CD4-positive, alpha-beta T cell treated with Interleukin-21 for 1 hour (primary cell): ENCODE results near the gene NIBAN1.
"Not testable (repeated sequence)": the region's sequence is repeated elsewhere in the genome, so short reads cannot be mapped to it uniquely, and the experiment has no call there.

Experiments used
- DNase-seq: peaks from one replicate; pipeline ENCODE4 v3.0.0-alpha.2; 2020

The NIBAN1 gene

DNA sequence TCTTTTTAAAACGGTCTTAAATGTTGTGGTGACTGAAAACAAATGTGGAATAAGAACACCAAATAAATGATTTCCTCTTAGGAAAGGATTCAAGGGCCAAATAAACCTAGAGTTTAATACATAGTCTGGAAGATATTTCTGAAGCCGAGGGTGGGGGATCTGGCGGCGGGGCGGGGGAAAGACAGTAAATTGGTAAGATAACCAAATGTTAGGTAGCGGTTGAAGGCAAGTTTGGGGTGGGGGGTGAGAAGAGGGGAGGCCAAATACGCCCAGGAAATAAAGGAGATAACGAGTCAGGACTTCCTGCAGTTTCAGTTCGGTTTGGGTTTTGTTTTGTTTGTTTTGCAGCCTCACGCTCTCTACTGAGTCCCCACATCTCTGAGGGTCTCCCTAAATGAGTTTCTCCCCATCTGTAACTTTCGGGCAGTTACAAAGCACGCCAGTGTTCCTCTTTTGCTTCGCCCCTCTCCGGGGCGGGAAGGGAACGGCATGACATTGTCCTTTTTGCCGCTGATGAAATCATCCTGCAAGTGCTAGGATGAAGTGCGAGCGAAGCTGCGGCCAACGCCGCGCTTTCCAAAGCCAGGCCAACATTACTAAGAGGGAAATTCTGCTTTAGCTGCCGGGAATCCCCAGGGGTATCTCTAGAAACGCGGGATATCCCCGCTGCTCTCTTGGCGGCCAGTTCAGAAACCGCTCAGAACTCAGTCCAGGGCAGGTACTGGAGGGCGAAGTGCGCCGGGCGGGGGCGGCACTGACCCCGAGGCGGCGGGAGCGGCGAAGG, 844 bp downstream of the NIBAN1 start:
- peak; percentile 70 for DNase-seq

GRCh38 chr1:184972315-184973055, 1.8 kb downstream of the NIBAN1 start:
- no peak for DNase-seq

- DNase-seq = no peak
Measured at GRCh38 chr1:184971522-184972265, 2.6 kb downstream of the NIBAN1 start.

DNA sequence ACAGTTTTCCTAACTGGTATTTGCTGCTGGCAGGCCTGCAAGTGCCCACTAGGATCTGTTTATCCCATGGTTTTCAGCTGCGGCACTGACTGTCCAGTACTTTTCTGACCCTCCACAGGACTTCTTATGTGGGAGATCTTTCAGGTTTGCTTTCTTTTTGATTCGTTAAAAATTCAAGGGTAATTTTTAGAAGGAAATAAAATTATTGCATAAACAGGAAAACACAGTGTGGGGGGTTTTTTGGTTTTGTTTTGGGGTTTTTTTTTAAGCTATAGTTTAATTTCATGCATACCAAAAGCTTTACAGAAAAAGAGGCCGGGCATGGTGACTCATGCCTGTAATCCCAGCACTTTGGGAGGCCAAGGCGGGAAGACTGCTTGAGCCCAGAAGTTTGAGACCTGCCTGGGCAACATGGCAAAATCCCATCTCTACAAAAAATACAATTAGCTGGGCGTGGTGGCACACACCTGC, 3.6 kb downstream of the NIBAN1 start:
- DNase-seq = no peak

GRCh38 chr1:184966989-184967388, 7.3 kb downstream of the NIBAN1 start:
- DNase-seq = no peak

- DNase-seq = no peak
Measured at GRCh38 chr1:184965944-184966860, 8.1 kb downstream of the NIBAN1 start.

- no peak for DNase-seq
Measured at GRCh38 chr1:184965439-184965838, 8.9 kb downstream of the NIBAN1 start.

DNA sequence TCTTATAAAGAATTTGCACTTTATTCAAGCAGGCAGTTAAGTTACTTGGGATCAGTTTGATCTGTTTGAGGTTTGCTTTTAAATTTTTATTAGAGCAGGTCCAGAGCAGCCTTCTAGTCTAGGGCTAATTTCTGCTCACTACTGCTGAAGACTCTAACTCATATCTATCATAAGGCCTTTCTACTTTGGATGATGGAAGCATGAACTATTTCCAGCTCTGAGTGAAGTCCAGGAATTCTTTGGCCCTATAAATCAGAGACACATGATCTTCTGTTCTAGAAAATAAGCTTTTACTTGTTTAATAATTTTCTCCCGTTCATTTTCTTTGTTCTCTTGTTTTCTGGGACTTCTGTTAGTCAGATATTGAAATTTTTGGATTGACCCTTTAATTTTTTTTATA, 14.7 kb downstream of the NIBAN1 start:
- no peak for DNase-seq

GRCh38 chr1:184958554-184959353, 15.6 kb downstream of the NIBAN1 start:
- DNase-seq = no peak

DNA sequence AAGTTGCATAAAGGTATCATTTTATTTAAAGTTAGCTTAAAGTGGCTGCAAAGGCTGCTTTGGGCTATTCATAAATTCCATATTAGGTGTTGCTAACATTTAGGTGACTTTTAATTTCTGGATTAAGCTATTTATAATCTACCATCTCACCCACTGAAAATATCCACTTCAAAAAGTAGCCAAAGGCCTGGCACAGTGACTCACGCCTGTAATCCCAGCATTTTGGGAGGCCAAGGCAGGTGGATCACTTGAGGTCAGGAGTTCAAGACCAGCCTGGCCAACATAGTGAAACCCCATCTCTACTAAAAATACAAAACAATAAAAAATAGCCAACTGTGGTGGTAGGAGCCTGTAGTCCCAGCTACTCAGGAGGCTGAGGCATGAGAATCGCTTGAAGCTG, 16.4 kb downstream of the NIBAN1 start:
- DNase-seq = not testable (repeated sequence)

DNA sequence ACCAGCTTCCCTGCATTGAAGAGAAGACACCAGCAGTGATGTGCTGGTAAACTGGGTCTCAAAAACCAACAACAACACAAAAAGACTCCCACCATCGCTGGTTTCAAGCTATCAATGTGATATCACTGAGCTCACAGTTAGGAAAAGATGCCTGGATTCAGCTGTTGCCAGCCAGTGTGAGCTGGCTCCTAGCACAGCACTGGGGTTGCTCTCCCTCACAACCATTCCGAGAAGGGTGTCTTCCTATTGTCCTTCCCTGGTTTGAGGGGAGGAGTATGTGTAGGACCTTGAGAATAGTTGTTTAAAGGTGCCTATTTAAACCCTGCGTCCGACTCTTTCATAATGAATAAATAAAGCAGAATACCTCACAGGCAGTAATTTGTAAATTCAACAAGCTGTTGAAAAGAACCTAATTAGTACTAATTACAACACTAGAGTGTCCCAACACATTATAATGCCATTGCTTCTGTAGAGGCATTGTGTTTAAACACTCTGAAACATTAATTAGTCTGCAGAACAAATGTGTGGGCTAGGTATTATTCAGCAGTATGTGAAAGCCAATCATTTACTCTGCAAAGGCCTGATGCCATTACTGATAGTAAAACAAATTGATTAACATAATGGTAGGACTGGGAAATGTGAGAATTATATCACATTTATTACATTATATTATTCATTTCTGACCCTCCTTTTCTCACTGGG, 17.2 kb downstream of the NIBAN1 start:
- DNase-seq = no peak

- DNase-seq = no peak
Measured at GRCh38 chr1:184954232-184954995, 19.9 kb downstream of the NIBAN1 start.

GRCh38 chr1:184953600-184954219, 20.6 kb downstream of the NIBAN1 start:
- DNase-seq = no peak

DNA sequence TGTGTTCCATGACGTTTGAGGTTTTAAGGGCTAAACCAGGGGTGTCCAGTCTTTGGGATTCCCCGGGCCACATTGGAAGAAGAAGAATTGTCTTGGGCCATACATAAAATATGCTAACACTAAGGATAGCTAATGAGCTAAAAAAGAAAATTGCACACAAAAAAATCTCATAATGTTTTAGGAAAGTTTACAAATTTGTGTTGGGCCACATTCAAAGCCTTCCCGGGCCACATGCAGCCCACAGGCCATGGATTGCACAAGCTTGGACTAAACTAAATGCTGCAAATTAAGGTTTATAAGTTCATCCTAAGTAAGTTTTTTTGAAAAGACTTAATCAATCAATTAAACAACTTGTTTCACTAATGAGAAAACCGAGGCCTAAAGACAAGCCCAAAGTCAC, 21.9 kb downstream of the NIBAN1 start:
- DNase-seq = no peak

GRCh38 chr1:184951788-184952187, 22.5 kb downstream of the NIBAN1 start:
- DNase-seq = no peak

GRCh38 chr1:184950906-184951305, 23.4 kb downstream of the NIBAN1 start:
- no peak for DNase-seq

DNA sequence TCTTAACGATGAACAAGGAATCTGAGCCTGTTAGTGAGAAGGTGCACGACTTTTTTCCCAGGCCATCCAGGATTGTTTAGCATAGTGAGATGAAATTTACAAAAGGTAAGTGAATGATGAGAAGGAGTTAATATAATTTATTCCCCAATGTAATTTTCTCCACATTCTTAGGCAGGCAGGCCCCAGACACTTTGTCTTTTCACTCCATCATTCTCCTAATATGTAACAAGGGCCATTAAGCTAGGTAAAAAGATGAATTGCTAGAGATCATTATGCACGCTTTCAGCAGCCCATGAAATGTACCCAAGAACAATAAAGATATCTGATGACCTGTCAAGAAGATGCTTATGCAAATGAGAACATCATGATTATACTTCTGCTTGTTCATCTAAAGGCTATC, 24.1 kb downstream of the NIBAN1 start:
- no peak for DNase-seq

DNA sequence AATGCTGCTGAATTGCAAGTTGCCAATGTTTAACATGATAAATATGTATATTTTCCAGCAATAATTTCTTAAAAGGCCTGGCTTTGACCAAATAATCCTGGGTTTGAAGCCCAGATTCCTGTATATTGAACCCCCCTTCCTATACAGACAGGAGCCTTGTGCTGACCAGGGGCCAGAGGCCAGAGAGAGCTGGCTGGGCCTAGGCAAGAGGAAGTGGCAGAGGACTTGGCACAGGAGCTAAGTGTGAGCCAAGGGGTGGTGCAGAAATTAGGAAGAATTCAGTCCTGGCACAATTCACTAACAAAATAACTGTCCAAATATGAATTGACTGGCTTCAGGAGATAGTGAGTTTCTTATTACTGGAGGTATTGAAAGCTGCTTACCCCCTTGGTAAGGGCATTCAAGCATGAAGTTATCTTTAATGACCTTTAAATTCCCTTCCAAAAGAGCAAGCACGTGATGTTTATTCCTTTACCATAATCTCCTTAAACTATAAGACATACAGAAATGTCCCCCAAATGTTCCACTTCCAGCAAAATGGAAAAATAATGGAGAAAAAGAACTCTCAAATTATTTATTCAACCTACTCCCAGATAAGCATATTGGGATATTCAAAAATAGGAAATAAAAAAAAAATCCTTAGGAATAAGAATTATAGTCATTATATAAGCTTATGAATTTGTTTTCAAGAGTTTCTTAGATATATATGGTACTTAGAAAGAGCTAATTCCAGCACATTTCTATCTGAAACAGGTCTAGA, 26.6 kb downstream of the NIBAN1 start:
- no peak for DNase-seq
